ENCODE results near the gene TMEM9B.
"Not testable (repeated sequence)": the region's sequence is repeated elsewhere in the genome, so short reads cannot be mapped to it uniquely, and the experiment has no call there.

Gene TMEM9B

DNA sequence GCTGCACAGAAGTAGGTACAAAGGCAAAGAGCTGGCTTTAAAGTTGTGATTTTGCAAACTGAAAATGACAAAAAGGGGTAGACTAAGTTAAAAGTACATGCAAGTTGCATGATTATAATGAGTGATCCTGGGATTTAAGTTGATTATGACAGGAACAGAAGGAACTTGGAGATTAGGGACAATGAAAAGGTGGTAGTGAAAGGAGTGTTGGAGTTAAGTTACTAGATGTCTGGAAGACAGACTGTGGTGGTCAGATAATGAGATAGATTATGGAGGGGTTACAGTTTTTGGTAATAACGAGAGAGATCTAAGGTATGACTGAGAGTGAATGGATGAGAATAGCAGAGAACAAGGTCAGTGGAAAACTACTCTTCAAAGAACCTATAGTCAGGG is 7.7 kb upstream of the TMEM9B start:
- DNase-seq (ENCODE audit: low read depth), result no peak

- DNase-seq (ENCODE audit: low read depth), result no peak
Observed at GRCh38 chr11:8971196-8971923, 7.1 kb upstream of the TMEM9B start.

DNA sequence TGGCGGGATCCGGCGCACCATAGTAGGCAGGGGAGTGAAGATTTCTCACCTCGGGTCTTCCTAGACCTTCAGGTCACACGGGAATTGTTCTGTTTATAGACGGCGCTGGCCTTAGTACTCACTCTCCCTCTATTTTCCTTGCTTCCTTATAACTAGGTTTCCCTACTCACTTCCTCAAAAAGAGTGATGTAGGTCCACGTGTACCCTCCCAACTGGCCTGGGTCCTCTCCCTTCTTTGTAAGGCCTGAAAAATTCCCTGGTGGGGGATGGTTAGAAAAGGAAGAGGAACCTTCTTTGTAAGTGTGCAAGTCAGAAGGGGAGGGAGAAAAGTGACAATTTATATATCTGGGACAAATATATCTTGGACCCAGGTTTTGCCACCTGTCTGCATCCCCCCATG is 2.9 kb upstream of the TMEM9B start:
- DNase-seq (ENCODE audit: low read depth), result no peak

- DNase-seq (ENCODE audit: low read depth), result peak; percentile 33
Observed at GRCh38 chr11:8963569-8964323, 496 bp downstream of the TMEM9B start.

GRCh38 chr11:8962841-8963240 is 1.4 kb downstream of the TMEM9B start:
- no peak for DNase-seq (ENCODE audit: low read depth)

DNA sequence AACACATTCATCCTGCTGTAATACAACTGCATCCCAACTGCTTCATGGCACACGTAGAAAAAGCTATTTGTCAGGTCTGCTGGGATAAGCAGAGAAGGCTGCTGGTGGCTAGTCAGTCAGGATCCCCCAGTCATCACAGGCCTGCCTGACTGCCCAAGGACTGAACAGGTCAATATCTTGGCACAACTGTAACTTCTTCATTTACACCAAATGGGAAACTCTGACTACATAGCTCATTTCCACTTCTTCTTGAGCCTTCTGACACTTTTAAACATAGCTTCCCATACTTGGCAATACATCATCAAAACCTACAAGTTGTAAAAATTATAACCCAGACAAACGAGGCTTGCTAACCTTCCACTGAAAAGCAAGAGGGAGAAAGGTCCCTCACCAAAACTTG is 2.8 kb downstream of the TMEM9B start:
- DNase-seq (ENCODE audit: low read depth), result no peak

GRCh38 chr11:8959546-8960166 is 4.6 kb downstream of the TMEM9B start:
- peak; percentile 67 for DNase-seq (ENCODE audit: low read depth)

- DNase-seq (ENCODE audit: low read depth), result no peak
Observed at GRCh38 chr11:8956860-8957259, 7.4 kb downstream of the TMEM9B start.

DNA sequence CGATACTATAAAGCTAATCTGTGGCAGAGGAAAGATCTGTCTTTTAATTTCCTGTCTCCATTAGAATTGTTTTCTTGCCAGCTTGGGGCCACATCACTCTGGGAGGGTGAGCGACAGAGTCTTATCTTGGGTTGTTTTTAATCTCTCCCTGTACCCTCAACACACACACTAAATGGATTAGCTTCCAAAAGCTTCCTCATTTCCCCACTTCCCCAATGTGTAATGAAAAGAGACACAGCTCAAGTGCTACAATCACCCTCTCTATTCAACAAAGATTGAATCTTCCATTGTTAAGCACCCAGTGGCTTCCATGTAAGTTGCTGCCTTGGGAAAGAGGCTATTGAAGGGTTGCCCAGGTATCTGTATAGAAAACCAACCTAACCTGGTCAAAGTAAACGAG is 15.4 kb downstream of the TMEM9B start:
- DNase-seq (ENCODE audit: low read depth), result no peak

- DNase-seq (ENCODE audit: low read depth), result no peak
Observed at GRCh38 chr11:8947230-8947943, 16.9 kb downstream of the TMEM9B start.

DNA sequence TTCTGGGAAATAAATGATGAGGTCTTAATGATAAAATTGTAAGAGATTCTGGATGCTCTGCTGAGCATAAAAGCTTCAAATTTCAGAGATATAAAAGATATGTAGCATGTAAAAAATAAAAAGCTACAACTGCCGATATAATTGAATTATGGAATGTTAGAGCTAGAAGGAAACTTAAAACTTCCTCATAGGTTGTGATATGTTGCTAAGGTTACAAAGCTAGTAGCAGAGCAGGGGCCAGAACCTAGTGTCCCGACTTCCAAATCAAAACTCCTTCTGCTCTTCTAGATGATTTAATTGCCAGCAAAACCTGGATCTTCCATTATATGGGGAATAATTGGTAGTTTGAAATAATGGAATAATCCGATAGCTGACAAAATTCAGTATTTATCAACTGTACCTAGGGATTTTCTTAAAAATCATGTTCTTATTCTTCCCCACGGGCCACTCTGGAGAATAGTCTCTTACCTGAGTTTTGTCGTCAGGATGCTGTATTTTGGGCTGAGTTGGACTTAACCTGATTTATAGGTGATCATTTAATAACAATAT is 21.6 kb downstream of the TMEM9B start, which contains the start of gene ASCL3:
Gene ASCL3 (minus strand): TSS at position 499 of the 549 bp plus-strand sequence. CDS start 4,855 bp downstream, outside the sequence.
- no peak for DNase-seq (ENCODE audit: low read depth)

DNA sequence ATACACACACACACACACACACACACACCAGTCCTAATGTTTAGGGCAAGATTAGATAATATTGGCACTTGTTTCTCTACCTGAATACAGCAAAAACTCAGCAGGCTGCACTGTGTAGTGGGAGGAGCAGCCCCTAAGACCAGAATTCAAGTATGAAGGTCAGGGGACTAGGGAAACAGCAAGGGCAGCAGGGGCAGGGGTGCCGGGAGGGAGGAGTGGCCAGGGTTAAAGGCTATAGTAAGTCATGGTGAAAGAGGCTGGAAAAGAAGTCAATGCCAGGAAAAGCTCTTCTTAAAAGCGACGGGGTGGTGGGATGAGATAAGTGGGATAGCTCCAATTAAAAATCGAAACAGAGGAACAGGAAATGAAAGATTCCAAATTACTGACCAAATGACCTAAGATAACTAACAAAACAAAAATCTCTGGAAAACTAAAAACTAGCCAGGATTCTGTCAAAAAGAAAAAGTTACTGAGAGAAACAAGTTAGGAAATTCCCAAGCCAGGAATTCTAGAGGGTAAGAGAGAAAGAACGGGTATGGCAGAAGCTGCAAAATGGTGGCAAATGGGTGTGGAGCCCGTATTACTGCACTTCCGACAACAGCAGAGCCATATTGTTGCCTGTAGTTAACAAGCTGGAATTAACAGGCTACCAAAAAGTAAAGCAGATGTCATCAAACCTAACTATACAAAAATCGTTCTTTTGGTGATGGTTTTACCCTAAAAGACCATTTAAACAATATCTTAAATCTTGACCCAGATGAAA is 22.7 kb downstream of the TMEM9B start:
- no peak for DNase-seq (ENCODE audit: low read depth)

DNA sequence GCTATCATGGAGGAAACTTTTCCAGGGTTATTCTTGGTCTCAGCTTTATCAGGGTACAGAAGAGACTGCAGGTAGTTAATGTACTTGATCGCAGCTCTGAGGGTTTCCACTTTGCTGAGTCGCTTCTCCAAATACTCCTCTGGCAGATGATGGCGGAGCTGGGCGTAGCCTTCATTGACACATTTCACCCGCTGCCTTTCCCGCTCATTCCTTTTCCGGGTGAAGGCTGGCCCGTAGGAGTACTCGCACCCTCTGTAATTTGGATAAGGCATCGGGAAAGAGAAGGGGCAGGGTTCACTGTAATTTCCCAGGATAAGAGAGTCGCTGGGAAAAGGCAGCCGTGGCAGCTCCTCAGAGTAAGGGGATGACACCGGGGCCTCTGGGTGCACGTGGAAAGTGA is 26.6 kb downstream of the TMEM9B start:
- no peak for DNase-seq (ENCODE audit: low read depth)

DNA sequence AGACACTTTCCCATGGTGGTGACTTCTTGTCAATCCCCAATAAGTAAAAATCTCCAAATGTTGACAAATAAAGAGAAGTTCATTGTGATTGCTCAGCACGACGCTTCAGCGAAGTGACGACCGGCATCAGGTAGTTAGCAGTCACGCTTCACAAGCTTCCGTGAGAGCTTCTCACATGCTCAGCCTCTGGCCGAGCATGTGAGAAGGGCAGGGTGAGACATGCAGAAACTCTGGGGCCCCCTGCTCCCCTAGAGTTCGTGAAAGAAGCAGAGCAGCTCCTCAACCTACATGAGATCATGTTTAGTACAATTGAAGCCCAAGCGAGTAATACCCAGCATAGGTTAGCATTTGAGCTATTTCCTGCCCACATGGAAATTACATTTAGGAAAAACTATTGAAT is 27.1 kb downstream of the TMEM9B start:
- no peak for DNase-seq (ENCODE audit: low read depth)

DNA sequence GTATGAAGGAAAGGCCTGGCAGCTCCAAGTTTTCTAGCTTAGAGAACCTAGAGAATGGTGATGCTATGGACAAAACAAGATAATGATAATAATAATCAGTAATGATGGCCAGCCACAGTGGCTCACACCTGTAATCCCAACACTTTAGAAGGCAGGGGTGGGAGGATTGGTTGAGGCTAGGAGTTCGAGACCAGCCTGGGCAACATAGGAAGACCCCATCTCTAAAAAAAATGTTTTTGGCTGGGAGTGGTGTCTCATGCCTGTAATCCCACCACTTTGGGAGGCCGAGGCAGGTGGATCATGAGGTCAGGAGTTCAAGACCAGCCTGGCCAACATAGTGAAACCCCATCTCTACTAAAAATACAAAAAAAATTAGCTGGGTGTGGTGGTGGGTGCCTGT is 28.5 kb downstream of the TMEM9B start:
- DNase-seq (ENCODE audit: low read depth), result not testable (repeated sequence)

DNA sequence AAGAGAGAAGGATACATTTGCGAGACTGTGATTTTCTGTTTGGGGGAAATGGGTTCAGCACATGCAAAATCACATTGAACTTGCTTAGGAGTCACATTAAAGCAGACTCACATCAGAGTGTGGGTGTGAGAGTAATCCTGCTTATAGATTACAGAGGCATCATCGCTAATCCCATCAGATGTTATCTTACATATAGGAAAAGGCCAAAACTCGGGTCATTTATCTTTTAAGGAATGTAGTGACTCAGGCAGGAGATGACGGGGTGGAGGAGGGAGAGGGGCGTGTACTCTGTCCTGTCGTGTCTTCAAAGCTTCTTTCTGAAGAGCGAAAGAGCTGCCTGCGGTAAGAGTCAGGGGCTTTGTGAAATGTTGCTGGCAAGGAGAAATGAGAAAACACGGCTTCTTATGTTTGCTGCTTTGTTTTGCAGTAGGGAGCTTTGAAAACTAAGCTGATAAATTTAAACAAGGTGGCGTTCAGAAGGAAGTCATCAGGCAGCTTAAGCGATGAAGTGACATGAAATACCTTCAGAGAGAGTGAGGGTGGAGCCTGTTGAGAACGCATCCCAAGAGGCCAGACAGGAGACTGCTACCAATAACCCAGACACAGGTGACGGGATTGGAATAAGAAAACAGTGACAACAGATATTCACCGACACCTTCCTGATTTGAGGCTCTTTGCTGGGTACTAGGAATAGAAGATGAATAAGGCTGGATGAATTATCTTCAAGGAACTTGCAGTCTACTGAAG is 29.3 kb downstream of the TMEM9B start:
- DNase-seq (ENCODE audit: low read depth), result peak; percentile 59

GRCh38 chr11:8933931-8934330 is 30.3 kb downstream of the TMEM9B start:
- no peak for DNase-seq (ENCODE audit: low read depth)

GRCh38 chr11:8932564-8933180 is 31.6 kb downstream of the TMEM9B start, which contains the start of gene C11orf16:
C11orf16 (minus strand) TSS chr11:8932947; CDS start chr11:8932308, 639 bp downstream.
- DNase-seq (ENCODE audit: low read depth), result no peak

DNA sequence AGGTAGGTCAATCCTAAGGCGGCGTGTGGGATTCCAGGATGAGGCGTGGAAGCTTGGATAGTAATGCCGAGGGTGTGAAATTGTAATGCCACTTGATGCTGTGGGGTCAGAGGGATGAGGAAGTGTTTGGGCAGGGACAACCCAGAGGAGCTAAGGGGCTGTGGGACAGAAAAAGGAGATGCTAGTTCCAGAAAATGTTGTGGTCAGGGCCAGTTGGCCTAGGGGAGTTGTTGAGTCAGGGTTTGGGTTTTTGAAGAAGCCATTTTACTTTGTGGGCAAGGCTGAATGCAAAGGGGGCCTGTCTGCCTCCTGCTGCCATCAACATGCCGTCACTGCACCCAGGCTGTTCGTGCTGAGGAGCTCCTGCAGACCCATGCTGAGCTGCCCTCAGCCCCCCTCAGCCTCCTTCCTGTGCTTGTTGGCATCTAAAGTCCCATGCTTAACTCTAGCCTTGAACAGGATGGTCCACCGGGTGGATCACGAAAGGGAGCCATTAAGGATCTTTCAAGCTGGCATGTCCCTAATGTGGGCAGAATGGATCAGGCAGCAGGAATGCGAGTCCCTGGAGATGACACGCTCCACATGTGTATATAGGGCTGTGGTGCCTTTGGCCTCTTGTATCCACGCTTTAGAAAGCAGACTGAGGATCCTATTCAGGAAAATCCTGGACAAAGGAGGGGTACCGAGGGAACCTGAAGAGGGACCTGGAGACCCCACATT is 33.6 kb downstream of the TMEM9B start:
- DNase-seq (ENCODE audit: low read depth), result no peak
